Lung (tissue), 12 donors: ENCODE measurements around the gene MBP. TPM values are rescaled to one million over a fixed set of nuclear protein-coding genes. Genes with fewer than 3 reads are reported as not detected.

ENCODE experiments used
- ATAC-seq: fragments of 200-7000 bp; cut with Tn5 transposase; one replicate; pipeline ENCODE4 v1.9.1; 2020; ENCODE audit warnings: moderate number of reproducible peaks; ENCODE audit not compliant: insufficient read depth, low FRiP score
- DNase-seq, 3 donors: peaks; one replicate each; pipeline ENCODE4 v3.0.0-alpha.2; 2013 to 2017
- H3K27ac ChIP-seq, 2 donors: one replicate each; pipeline ENCODE4 v1.5.1; 2013; ENCODE audit warnings: mild to moderate bottlenecking in 2 of 2, moderate library complexity in 2 of 2, control low read depth in 1 of 2, inconsistent platforms in 1 of 2, low read depth in 1 of 2, low read length in 1 of 2
- H3K27me3 ChIP-seq, 3 donors: one replicate each; pipeline ENCODE4 v1.5.1; 2013; ENCODE audit warnings: low read length in 2 of 3; ENCODE audit not compliant: control insufficient read depth in 3 of 3, insufficient read depth in 3 of 3
- H3K36me3 ChIP-seq, 4 donors: one replicate each; pipeline ENCODE4 v1.5.1; 2013; ENCODE audit warnings: low read length in 4 of 4, mild to moderate bottlenecking in 1 of 4, moderate library complexity in 1 of 4; ENCODE audit not compliant: control insufficient read depth in 4 of 4, insufficient read depth in 4 of 4
- H3K4me1 ChIP-seq, 5 donors: one replicate each; pipeline ENCODE4 v1.5.1; 2013; ENCODE audit warnings: low read length in 5 of 5, mild to moderate bottlenecking in 2 of 5, moderate library complexity in 1 of 5; ENCODE audit not compliant: control insufficient read depth in 5 of 5, insufficient read depth in 5 of 5
- H3K4me3 ChIP-seq: one replicate; pipeline ENCODE4 v1.5.1; 2013; ENCODE audit warnings: mild to moderate bottlenecking, control low read depth, moderate library complexity
- H3K9ac ChIP-seq, 2 donors: one replicate each; pipeline ENCODE4 v1.5.1; 2013; ENCODE audit warnings: low read length in 2 of 2, control low read depth in 1 of 2; ENCODE audit not compliant: insufficient read depth in 1 of 2
- H3K9me3 ChIP-seq, 4 donors: one replicate each; pipeline ENCODE4 v1.5.1; 2013; ENCODE audit warnings: low read length in 3 of 4, mild to moderate bottlenecking in 1 of 4, moderate library complexity in 1 of 4; ENCODE audit not compliant: control insufficient read depth in 4 of 4, insufficient read depth in 3 of 4
- WGBS, 2 donors: extraction: QIAGEN DNeasy Blood & Tissue Kit; methylation state at CpG; one replicate each; pipeline ENCODE4 v1.1.7; 2013; 5-methylcytosine and 5-hydroxymethylcytosine counted together
- polyA plus RNA-seq, 2 donors: library from polyadenylated mRNA; stranded (reverse); fragments of 200-250 nt; gene quantifications; one replicate each; pipeline ENCODE4 v1.2.1, GENCODE V29; 2013
- total RNA-seq, 2 donors: library from RNA; depleted of rRNA in 1 of 2; stranded (reverse); fragments of >200 nt in 1 of 2; gene quantifications; one replicate each; pipeline ENCODE4 v1.2.1, GENCODE V29; 2014 to 2021
- TF ChIP-seq, protein P1 (sequence below): IDR thresholded peaks from 2 replicates; pipeline ENCODE4 v1.5.1; 2012; ENCODE audit warnings: mild to moderate bottlenecking; ENCODE audit errors: control extremely low read depth, extremely low read depth
- donor health status: control.
- donor health status: control.
- donor health status: Bipolar disorder and iron deficiency.
- donor health status: healthy.
- donor health status: DM: yes; HTN: yes; CAD: no.

MBP gene
- total and polyA plus RNA-seq, 4 donors: 15.6 to 64.1 (median 30.9) TPM

DNA sequence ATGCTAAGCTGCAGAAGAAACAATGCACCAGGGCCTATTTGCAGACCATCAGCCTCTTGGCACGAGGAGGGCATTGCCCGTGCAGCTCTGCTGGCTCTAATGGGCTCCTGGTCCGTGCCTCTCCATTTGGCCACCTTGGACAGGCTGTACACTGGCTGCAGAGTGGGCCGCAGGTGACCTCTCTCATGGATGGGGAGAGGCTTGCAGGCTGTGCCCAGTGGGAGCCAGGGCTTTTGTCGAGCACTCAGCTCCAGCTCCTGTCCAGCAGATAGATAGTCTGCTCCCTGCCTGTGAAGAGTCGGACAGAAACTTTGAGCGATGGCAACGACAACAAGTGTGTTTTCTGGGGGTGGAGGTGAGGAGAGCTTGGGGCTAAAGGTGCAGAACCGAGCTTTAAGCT, 100.9 kb downstream of the MBP start:
- Histone ChIP-seq H3K9ac (no peak overlapping the region), H3K27me3 (no peaks in the 10 kb centered on the region), H3K4me1 (peaks cover 0 to 8% (median 3%) of the 10 kb centered on the region in 5 donors), H3K27ac (no peak overlapping the region), H3K36me3 (peaks cover 0 to 6% (median 0%) of the 10 kb centered on the region in 4 donors), H3K4me3 (no peak overlapping the region), H3K9me3 (no peaks in the 10 kb centered on the region)
- 96 to 97% methylated on average over 9 of the region's 9 CpGs for WGBS, 2 donors
- TF ChIP-seq, protein P1, sequence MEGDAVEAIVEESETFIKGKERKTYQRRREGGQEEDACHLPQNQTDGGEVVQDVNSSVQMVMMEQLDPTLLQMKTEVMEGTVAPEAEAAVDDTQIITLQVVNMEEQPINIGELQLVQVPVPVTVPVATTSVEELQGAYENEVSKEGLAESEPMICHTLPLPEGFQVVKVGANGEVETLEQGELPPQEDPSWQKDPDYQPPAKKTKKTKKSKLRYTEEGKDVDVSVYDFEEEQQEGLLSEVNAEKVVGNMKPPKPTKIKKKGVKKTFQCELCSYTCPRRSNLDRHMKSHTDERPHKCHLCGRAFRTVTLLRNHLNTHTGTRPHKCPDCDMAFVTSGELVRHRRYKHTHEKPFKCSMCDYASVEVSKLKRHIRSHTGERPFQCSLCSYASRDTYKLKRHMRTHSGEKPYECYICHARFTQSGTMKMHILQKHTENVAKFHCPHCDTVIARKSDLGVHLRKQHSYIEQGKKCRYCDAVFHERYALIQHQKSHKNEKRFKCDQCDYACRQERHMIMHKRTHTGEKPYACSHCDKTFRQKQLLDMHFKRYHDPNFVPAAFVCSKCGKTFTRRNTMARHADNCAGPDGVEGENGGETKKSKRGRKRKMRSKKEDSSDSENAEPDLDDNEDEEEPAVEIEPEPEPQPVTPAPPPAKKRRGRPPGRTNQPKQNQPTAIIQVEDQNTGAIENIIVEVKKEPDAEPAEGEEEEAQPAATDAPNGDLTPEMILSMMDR: no peak
- DNase-seq (no peak), ATAC-seq (no peak)

DNA sequence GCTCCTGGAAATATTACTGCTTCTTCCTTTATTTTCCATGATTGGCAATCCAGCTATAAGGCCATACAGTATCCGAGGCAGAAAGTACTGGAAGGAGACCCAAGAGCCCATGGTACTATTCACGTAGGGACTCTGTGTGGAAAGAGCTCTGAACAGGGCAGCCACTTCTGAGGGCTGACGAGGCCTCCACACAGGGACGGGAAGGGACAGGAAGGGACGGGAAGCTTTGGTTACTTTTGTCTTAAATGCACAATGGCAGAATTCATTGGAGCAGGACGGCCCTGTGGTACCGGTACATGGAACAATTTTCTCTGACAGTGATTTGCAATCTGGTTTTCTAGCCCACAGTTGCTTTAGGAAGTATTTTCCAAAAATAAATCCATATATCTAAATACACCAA, 102.4 kb downstream of the MBP start:
- WGBS, 2 donors: 95 to 96% methylated on average over 7 of the region's 7 CpGs
- peaks cover 0 to 7% (median 2%) of the 10 kb centered on the region in 5 donors for H3K4me1 ChIP-seq
- no peak overlapping the region for H3K4me3 ChIP-seq
- no peak overlapping the region for H3K9ac ChIP-seq
- H3K27ac ChIP-seq: no peak overlapping the region
- no peak for DNase-seq
- H3K9me3 ChIP-seq: no peaks in the 10 kb centered on the region
- TF ChIP-seq, protein P1: no peak
- H3K36me3 ChIP-seq: peaks cover 0 to 11% (median 0%) of the 10 kb centered on the region in 4 donors
- H3K27me3 ChIP-seq: no peaks in the 10 kb centered on the region
- ATAC-seq: no peak

DNA sequence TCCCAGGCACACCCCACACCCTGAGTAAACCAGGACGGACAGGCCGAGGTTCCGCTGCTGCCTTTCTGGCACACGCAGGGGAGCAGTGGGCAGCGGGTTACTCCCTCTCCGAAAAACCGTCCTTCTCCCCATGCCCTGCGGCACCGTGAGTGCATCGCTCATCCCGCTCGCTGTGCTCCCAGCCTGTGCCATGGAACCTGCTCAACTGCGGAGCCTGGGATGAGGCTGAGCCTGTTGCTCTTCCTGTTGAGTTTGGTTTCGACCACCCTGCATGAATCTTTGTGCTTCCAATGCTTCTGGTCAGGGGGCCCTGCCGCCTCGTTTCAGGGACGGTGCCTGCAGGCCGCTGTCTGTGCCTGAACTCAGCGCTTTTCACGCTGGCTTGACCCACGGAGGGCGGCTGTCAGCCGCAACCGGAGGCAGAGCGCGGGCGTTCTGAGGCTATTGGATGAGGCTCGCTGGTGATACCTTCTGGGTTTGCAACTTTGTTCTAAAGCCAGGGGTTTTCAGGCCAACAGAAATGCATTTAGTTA, 106.7 kb downstream of the MBP start:
- Histone ChIP-seq H3K4me3 (no peak overlapping the region), H3K27ac (no peak overlapping the region), H3K9ac (no peak overlapping the region), H3K9me3 (no peaks in the 10 kb centered on the region), H3K4me1 (peaks cover 0 to 7% (median 0%) of the 10 kb centered on the region in 5 donors), H3K27me3 (no peaks in the 10 kb centered on the region), H3K36me3 (peaks cover 0 to 7% (median 0%) of the 10 kb centered on the region in 4 donors)
- TF ChIP-seq, protein P1: no peak
- no peak for ATAC-seq
- WGBS, 2 donors: 98 to 99% methylated on average over 28 of the region's 28 CpGs
- no peak for DNase-seq

DNA sequence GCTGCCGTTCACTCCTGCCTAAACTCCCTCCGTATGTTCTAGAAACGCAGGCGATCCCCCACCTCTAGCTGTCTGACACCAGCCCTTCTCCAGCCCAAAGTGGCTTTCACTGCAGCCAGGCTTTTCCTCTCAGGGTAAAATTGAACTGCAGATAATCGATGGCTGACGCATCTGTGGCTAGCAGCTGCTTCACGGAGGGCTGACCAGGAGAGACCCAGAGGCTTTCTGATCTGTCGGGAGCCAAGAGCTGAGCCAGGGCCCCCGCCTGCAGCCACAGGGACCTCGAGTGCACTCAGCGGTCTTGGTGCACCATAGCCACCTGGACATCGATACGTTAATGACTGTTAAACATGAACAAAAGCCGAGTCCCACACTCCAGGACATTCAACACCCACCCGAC, 107.5 kb downstream of the MBP start:
- 92 to 93% methylated on average over 15 of the region's 15 CpGs for WGBS, 2 donors
- TF ChIP-seq, protein P1: no peak
- peaks cover 0 to 7% (median 0%) of the 10 kb centered on the region in 5 donors for H3K4me1 ChIP-seq
- H3K9ac ChIP-seq: no peak overlapping the region
- no peaks in the 10 kb centered on the region for H3K27me3 ChIP-seq
- ATAC-seq: no peak
- DNase-seq: no peak
- H3K27ac ChIP-seq: no peak overlapping the region
- no peaks in the 10 kb centered on the region for H3K9me3 ChIP-seq
- no peak overlapping the region for H3K4me3 ChIP-seq
- H3K36me3 ChIP-seq: peaks cover 0 to 8% (median 0%) of the 10 kb centered on the region in 4 donors
